Measurements from ENCODE around the gene SSTR4. TPM values are rescaled to one million over a fixed set of nuclear protein-coding genes. Genes with fewer than 3 reads are reported as not detected.

SSTR4 gene
- total RNA-seq, 2 experiments from 2014 or later: not detected

DNA sequence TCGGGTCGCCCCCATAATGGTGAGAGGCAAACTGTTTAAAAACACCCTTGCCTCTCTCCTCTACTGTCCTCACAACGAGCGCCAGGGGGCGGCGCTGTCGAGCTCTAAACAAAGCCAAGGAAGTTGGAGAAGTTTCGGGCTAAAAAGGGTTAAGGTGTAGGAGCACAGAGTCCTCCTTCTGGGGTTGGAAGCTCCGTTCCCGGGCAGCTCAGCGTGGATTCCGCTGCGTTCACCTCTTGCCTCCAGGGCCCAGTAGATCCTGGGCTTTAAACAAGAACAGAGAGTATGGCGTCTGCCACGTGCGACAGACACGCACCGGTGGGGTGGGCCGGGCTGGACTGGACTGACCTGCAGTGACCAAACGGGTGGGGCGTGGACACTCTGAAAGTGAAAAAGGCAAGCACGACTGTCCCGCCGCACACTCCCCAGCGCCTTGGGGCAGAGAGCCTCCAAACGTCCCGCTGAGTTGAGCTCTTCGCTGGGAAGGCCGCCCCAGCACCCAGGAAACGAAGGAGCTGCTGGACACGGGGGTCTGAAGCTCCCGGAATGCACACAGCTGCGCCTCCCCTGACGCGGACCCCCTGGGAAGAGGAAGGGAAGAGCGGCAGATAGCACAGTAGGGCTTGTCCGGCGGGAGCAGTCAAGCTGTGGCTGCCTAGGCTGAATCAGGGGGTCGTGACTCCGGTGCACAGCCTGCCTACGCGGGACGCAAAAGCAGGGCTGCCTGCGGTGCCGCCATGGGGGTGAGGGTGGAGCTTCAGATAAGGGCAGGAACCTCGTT is 15.9 kb downstream of the SSTR4 start:
- Mint-ChIP-seq H3K27me3 (peaks cover 60% of the 10 kb centered on the region), H3K4me1 (peaks cover 9% of the 10 kb centered on the region), H3K27ac (no peak overlapping the region), H3K4me3 (no peak overlapping the region), H3K36me3 (ENCODE audit: low read depth) (no peaks in the 10 kb centered on the region), H3K9me3 (no peaks in the 10 kb centered on the region)
- POLR2A ChIA-PET: interaction anchor here (1.0 kb wide), 2 partner anchors 35 to 185 kb away, joined by 3 read pairs; partner anchors contain the start of gene CD93
- CTCF ChIA-PET: interaction anchor here (0.9 to 2.4 kb wide), 15 partner anchors 9 to 359 kb away, joined by 3 to 13 read pairs (median 4); partner anchors contain the start of gene CD93
- DNase-seq: peak; percentile 62

DNA sequence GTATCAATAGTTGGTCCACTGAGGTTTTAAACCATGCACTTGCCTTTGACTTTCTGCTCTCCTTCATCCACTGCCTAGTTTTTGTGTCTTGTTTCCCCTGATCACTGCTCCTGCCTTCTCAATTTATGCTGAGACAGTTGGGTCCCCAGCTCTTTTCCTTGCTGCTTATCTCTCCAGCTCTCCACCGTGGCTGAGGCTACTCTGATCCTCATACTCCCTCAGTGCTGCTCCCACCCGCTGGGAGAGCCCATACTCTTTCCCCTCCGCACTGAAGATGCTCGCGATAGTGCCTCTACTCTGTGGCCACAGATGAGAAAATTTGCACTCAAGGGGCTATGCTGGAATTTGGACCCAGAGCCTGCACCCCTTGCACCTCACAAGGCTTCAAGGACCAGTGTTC is 17.8 kb downstream of the SSTR4 start:
- no peak for DNase-seq
- Mint-ChIP-seq H3K9me3 (no peaks in the 10 kb centered on the region), H3K36me3 (ENCODE audit: low read depth) (no peaks in the 10 kb centered on the region), H3K27me3 (peaks cover 55% of the 10 kb centered on the region), H3K4me3 (no peak overlapping the region), H3K27ac (no peak overlapping the region), H3K4me1 (peaks cover 7% of the 10 kb centered on the region)
- CTCF ChIA-PET: interaction anchor here (1.2 kb wide), 1 partner anchor 10 kb away, joined by 5 read pairs; no protein-coding TSS in a partner anchor
- POLR2A ChIA-PET: no interaction called here

DNA sequence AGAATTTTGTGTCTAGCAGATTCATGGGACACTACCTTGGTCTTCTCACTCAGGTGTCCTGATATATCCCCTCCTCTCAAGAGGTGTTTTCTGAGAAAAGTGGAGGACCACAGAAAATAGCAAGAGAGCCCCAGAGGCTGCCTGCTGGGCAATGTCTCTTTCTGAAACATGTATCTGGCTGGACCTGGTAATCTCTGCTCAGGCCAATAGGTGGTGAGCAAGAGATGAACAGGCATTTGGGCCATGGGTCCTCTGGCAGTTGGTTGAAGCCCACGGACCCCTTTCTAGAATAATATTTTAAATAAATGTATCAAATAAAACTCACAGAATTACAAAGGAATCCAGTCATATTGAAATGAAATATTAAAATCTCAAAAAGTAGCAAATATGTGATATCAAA is 23.1 kb downstream of the SSTR4 start:
- H3K36me3 Mint-ChIP-seq (ENCODE audit: low read depth): no peaks in the 10 kb centered on the region
- ChIA-PET CTCF (no interaction called here), POLR2A (no interaction called here)
- H3K9me3 Mint-ChIP-seq: no peaks in the 10 kb centered on the region
- H3K4me3 Mint-ChIP-seq: no peak overlapping the region
- H3K27me3 Mint-ChIP-seq: peaks cover 30% of the 10 kb centered on the region
- DNase-seq: no peak
- H3K4me1 Mint-ChIP-seq: no peaks in the 10 kb centered on the region
- no peak overlapping the region for H3K27ac Mint-ChIP-seq

DNA sequence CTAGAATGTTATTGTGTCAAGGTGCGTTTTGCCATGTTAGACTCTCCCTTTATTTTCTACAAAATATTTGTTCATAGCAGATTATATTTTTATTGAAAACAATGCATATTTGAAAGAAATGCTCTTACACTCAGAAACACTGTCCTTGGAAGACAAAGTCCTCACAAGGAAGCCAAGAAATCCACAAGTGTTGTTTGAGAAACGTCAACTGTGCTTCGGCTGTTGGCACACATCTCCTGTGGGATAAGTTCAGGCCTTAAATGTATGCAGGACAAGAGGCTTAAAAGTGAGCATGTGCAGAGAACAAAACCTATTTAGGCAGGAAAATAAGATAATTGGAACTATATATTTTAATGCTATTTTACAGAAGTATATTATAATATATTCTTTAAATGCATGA is 23.9 kb downstream of the SSTR4 start:
- POLR2A ChIA-PET: no interaction called here
- no peaks in the 10 kb centered on the region for H3K4me1 Mint-ChIP-seq
- no peaks in the 10 kb centered on the region for H3K9me3 Mint-ChIP-seq

DNA sequence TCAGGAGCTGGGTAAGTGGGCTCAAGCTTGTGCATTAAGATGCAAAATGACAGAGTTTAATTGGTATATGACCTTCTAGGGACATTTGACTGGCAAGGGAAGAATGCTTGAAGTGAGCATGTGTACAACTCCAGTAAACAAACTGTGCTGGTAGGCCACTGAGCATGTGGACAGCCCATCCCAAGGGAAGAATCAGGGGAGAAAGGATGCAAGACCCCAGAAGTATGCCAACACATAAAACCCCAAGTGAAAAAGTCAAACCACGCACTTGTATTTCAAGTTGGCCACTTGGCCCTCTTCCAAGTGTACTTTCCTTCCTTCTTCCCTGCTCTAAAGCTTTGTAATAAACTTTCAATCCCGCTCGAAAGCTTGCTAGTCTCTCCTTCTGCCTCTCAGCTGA is 24.7 kb downstream of the SSTR4 start:
- H3K4me1 Mint-ChIP-seq: no peaks in the 10 kb centered on the region
- DNase-seq: no peak
- H3K9me3 Mint-ChIP-seq: no peaks in the 10 kb centered on the region
- no peaks in the 10 kb centered on the region for H3K36me3 Mint-ChIP-seq (ENCODE audit: low read depth)
- no peak overlapping the region for H3K4me3 Mint-ChIP-seq
- CTCF ChIA-PET: no interaction called here
- H3K27ac Mint-ChIP-seq: no peak overlapping the region
- peaks cover 26% of the 10 kb centered on the region for H3K27me3 Mint-ChIP-seq
- POLR2A ChIA-PET: no interaction called here

More for the DNA sequence above, 23.9 kb downstream of the SSTR4 start:
- H3K4me3 Mint-ChIP-seq: no peak overlapping the region
- DNase-seq: no peak
- no peaks in the 10 kb centered on the region for H3K36me3 Mint-ChIP-seq (ENCODE audit: low read depth)
- H3K27me3 Mint-ChIP-seq: peaks cover 23% of the 10 kb centered on the region
- CTCF ChIA-PET: no interaction called here
- H3K27ac Mint-ChIP-seq: no peak overlapping the region

DNA sequence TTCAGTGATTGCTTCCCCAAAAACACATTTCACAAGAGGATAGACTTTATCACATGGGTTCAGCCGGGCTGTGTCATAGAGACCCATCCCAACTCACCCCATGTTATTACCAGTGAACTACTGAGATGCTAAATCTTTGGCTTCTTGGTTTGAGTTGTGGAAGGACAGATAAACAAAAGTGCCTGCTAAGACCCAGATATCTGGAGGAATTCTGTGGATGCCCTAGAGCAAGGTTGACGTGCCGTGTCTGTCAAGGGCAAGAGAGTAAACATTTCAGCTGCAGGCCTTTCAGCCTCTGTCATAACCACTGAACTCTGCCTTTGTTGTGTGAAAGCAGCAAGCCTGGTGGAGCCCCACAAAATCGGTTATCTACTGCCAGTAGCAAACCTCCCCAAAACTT is 25.5 kb downstream of the SSTR4 start:
- POLR2A ChIA-PET: no interaction called here

DNA sequence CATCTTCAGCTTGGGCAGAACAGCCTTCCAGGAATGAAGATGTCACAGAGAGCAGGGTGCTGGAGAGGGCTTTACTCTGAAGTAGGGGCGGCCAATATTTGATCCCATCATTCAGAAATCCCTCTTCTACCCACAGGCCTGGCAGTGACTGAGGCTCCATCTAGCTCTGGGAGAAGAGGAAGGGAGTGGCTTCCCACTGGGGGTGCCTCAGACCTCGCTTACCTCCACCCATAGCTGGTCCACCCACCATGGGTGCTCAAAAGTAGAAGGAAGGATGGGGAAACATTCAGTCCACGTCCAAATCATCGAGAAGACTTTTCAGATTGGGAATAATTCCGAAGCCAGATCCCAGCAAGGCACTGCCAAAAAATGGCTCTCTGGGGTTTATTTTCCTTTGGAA is 26.1 kb downstream of the SSTR4 start:
- no peaks in the 10 kb centered on the region for H3K36me3 Mint-ChIP-seq (ENCODE audit: low read depth)
- H3K27me3 Mint-ChIP-seq: peaks cover 31% of the 10 kb centered on the region
- no peak overlapping the region for H3K4me3 Mint-ChIP-seq
- POLR2A ChIA-PET: no interaction called here
- no peak overlapping the region for H3K27ac Mint-ChIP-seq
- DNase-seq: no peak
- CTCF ChIA-PET: interaction anchor here (2.1 kb wide), 1 partner anchor 10 kb away, joined by 9 read pairs; no protein-coding TSS in a partner anchor
- H3K9me3 Mint-ChIP-seq: no peaks in the 10 kb centered on the region
- no peaks in the 10 kb centered on the region for H3K4me1 Mint-ChIP-seq

More for the DNA sequence above, 25.5 kb downstream of the SSTR4 start:
- Mint-ChIP-seq H3K9me3 (no peaks in the 10 kb centered on the region), H3K36me3 (ENCODE audit: low read depth) (no peaks in the 10 kb centered on the region), H3K27ac (no peak overlapping the region), H3K4me1 (no peaks in the 10 kb centered on the region), H3K27me3 (peaks cover 30% of the 10 kb centered on the region), H3K4me3 (no peak overlapping the region)
- DNase-seq: no peak
- CTCF ChIA-PET: interaction anchor here (2.1 kb wide), 1 partner anchor 10 kb away, joined by 9 read pairs; no protein-coding TSS in a partner anchor

DNA sequence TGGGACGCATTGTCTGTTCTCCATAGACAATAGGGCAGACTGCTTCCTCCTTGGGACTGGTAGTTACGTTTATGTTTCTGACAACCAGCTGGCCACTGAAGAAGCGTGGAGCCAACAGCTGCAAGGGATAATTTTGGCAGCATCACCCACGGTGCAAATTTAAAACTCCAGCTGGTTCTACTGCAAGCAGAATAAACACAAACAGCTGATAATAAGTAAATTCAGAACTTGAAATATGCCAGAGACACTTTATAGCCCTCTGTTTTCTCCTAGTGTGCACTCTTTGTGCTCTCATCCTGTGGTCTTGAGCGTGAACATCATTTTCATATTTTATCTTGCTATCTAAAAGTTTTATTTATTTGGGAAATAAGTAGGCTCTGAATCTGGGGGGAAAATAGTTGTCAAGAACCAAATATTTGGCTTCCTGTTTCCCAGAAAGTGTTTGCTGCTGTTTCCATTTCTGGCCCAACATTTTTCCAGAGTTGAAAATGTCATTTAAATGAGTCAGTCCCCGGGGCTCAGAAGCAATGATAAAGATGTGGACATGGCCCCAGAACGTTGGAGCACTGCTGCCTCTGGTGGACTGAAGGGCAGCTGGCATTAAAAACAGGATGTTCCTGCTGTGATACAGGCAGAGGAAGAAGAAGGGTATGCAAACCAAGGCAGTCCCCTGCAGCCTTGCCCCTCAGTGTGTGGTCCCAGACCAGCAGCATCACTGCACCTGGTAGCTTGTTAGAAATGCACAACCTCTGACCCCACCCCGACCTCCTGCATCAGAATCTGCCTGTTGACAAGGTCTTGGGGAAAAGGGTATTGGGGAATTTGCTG is 26.8 kb downstream of the SSTR4 start:
- Mint-ChIP-seq H3K4me1 (no peaks in the 10 kb centered on the region), H3K27me3 (peaks cover 31% of the 10 kb centered on the region), H3K4me3 (no peak overlapping the region), H3K9me3 (no peaks in the 10 kb centered on the region), H3K36me3 (ENCODE audit: low read depth) (no peaks in the 10 kb centered on the region), H3K27ac (no peak overlapping the region)
- ChIA-PET POLR2A (no interaction called here), CTCF (interaction anchor here (1.8 to 2.1 kb wide), 2 partner anchors 9 to 11 kb away, joined by 5 to 9 read pairs; no protein-coding TSS in a partner anchor)
- no peak for DNase-seq

DNA sequence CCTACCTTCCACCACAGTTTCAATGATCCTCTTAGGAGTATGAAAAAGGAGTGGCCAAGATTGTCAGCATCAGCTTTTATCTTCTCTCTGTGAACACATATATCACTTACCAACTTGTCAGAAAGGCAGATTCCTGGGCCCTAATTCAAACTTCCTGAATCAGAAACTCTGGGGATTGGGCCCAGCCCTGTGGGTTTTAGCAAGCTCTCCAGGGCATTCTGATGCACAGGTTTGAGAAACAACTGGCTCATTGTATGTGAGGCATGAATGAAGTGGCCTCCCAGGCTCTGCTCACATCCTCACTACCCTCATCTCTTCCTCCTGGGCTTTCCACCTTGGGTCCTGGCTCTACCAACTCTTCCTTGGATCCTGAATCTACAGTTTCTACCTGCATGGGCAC is 27.5 kb downstream of the SSTR4 start:
- no peaks in the 10 kb centered on the region for H3K9me3 Mint-ChIP-seq
- H3K36me3 Mint-ChIP-seq (ENCODE audit: low read depth): no peaks in the 10 kb centered on the region
- ChIA-PET POLR2A (no interaction called here), CTCF (interaction anchor here (1.8 to 2.1 kb wide), 2 partner anchors 9 to 12 kb away, joined by 5 to 9 read pairs; no protein-coding TSS in a partner anchor)
- H3K4me3 Mint-ChIP-seq: no peak overlapping the region
- H3K4me1 Mint-ChIP-seq: no peaks in the 10 kb centered on the region
- DNase-seq: no peak
- H3K27me3 Mint-ChIP-seq: peaks cover 28% of the 10 kb centered on the region
- no peak overlapping the region for H3K27ac Mint-ChIP-seq

DNA sequence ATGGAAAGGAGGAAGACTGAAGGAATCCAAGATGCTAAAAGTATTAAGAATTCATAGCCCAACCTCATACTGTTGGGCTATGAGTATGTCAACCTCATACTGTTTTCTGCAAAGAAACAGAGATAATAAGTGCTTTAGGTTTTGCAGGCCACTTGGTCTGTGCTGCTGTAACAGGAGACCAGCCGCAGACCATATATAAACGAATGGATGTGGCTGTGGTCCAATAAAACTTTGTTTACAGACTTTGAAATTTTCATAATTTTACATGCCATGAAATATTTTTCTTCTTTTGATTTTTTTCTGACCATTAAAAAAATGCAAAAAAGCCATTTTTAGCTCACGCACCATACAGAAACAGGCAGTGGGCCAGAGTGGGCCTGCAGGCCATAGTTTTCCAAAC is 28.1 kb downstream of the SSTR4 start:
- no peak for DNase-seq
- ChIA-PET CTCF (interaction anchor here (1.8 kb wide), 1 partner anchor 10 kb away, joined by 5 read pairs; no protein-coding TSS in a partner anchor), POLR2A (no interaction called here)
- Mint-ChIP-seq H3K36me3 (ENCODE audit: low read depth) (no peaks in the 10 kb centered on the region), H3K9me3 (no peaks in the 10 kb centered on the region), H3K4me3 (no peak overlapping the region), H3K27ac (no peak overlapping the region), H3K27me3 (peaks cover 28% of the 10 kb centered on the region), H3K4me1 (no peaks in the 10 kb centered on the region)

DNA sequence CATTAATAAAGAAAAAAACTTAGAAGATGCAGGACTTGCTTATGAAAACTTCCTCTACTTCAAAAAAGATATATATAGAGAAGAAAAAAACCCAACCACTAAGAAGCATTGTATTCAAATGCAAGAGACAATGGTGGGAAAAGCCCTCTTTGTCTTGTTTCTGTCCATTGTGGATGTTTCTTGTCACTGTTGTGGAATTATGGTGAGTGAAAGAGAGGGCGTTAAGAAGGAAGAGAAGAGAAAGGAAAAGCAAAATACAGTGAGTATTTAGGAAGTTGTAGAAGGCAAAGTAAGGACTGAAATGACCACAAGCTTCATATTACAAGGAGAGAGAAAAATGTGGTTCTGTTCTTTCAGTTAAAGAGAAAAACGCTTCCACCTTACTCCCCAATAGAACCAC is 28.5 kb downstream of the SSTR4 start:
- H3K4me3 Mint-ChIP-seq: no peak overlapping the region
- no peaks in the 10 kb centered on the region for H3K4me1 Mint-ChIP-seq
- no peak for DNase-seq
- no peaks in the 10 kb centered on the region for H3K9me3 Mint-ChIP-seq
- CTCF ChIA-PET: interaction anchor here (1.8 kb wide), 1 partner anchor 10 kb away, joined by 5 read pairs; no protein-coding TSS in a partner anchor
- no peak overlapping the region for H3K27ac Mint-ChIP-seq
- no peaks in the 10 kb centered on the region for H3K36me3 Mint-ChIP-seq (ENCODE audit: low read depth)
- H3K27me3 Mint-ChIP-seq: peaks cover 26% of the 10 kb centered on the region
- POLR2A ChIA-PET: no interaction called here

DNA sequence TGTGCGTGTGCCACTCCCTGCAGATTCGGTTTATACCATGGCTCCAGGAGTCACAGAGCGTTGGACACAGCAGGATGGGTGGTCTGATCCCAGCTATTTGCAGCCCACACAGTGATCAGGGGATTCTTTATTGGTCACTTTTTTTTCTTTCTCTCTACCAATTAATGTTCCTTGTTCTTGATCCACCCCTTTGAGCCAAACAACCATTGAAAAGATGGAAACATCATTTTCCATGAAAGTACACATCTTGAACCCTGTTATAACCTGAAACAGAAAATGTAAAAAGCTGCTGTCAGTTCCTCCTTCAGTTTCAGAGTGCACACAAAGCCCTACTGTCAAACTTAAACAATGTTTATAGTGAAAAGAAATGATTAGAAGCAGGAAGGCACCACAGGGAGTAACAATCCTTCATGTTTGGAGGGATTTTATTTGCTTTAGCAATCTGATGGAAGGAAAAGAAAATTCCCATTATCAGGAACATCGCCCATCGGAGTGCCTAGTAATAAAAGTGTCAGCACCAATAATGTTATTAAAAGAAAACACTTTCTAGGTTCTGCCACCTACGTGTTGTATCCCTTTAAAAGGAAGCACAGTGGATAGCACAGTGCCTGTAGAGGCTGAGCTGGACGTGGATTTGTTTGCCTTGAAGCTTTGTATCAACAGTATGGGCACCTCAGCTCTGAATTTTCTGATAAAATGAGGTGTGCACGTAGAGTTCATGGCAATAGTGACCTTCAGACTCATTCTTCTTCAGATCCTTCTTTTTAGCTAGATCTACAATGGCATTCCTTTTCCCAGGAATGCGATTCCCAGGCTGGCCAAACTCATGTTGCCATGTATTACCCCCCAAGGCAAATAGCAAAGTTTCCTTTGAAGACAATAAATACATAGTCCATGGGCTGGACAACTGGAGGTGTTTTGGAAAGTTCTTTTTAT is 30.4 kb downstream of the SSTR4 start:
- Mint-ChIP-seq H3K4me3 (no peak overlapping the region), H3K9me3 (no peaks in the 10 kb centered on the region), H3K27me3 (peaks cover 24% of the 10 kb centered on the region), H3K4me1 (no peaks in the 10 kb centered on the region), H3K27ac (no peak overlapping the region), H3K36me3 (ENCODE audit: low read depth) (no peaks in the 10 kb centered on the region)
- POLR2A ChIA-PET: no interaction called here
- no peak for DNase-seq
- CTCF ChIA-PET: interaction anchor here (1.1 kb wide), 1 partner anchor 14 kb away, joined by 3 read pairs; no protein-coding TSS in a partner anchor

Data from activated CD4-positive, alpha-beta memory T cell treated with anti-CD3 and anti-CD28 coated beads, Interleukin-2, amount 10 ng/mL, durations not matched to agents 7 days and 5 days (primary cell).